Pancreas (tissue), 10 donors: ENCODE data around the gene USP20. TPM values are rescaled to one million over a fixed set of nuclear protein-coding genes. Genes with fewer than 3 reads are reported as not detected.

Experiments
- ATAC-seq, 4 donors: fragments of 200-7000 bp; cut with Tn5 transposase; one replicate each; pipeline versions ENCODE4 v1.8.0 to v1.9.1; 2020; ENCODE audit warnings: mild to moderate bottlenecking in 4 of 4, moderate library complexity in 4 of 4
- DNase-seq, 6 donors: peaks; one replicate each; pipeline ENCODE4 v3.0.0-alpha.2; 2020
- FAIRE-seq: peaks from 2 replicates; lab custom pipeline; 2012; peaks lifted over from hg19 to GRCh38; lab: Jason Lieb, UNC
- H3K27ac ChIP-seq, 4 donors: fragments of 200-600 bp; sonication (generic); 1 replicate in 3 of 4; 2 replicates in 1 of 4; pipeline versions ENCODE4 v1.5.0 to v1.8.0; 2020
- H3K27me3 ChIP-seq, 4 donors: fragments of 200-600 bp; one replicate each; pipeline ENCODE4 v1.8.0; 2021
- H3K36me3 ChIP-seq, 3 donors: fragments of 200-600 bp; sonication (generic) in 1 of 3; one replicate each; pipeline versions ENCODE4 v1.5.0 to v1.8.0; 2020 to 2021
- H3K4me1 ChIP-seq, 3 donors: fragments of 200-600 bp; one replicate each; pipeline ENCODE4 v1.8.0; 2021
- H3K4me3 ChIP-seq, 4 donors: fragments of 200-600 bp; sonication (generic) in 2 of 4; one replicate each; pipeline versions ENCODE4 v1.5.0 to v1.8.0; 2020 to 2021
- H3K9me3 ChIP-seq, 4 donors: fragments of 200-600 bp; one replicate each; pipeline ENCODE4 v1.8.0; 2021
- WGBS, 2 donors: extraction: QIAGEN DNeasy Blood & Tissue Kit; methylation state at CpG; one replicate each; pipeline ENCODE4 v1.1.7; 2013; 5-methylcytosine and 5-hydroxymethylcytosine counted together
- intact Hi-C, 3 donors: fragments of 100-400 bp; cut with DNase I; formaldehyde crosslinking; loops; one replicate each; pipeline versions ENCODE4 v1.11.1 to v1.14.2; 2022
- polyA plus RNA-seq, 2 donors: library from polyadenylated mRNA; stranded (reverse); fragments of 200-250 nt; gene quantifications; one replicate each; pipeline ENCODE4 v1.2.3, GENCODE V29; 2013
- total RNA-seq, 6 donors: library from RNA; stranded (reverse); fragmentation: NEBNext Ultra II Directional in 4 of 6; extraction: Animal tissue kit (Norgen Biotek cat#: 25700) in 4 of 6; gene quantifications; one replicate each; pipeline versions ENCODE4 v1.2.1 to v1.2.4, GENCODE V29; 2021 to 2023
- TF ChIP-seq, protein P1 (sequence below), 4 donors: fragments of 200-600 bp; sonication (generic) in 3 of 4; IDR thresholded peaks; one replicate each; pipeline versions ENCODE4 v1.5.0 to v1.8.0; 2021; ENCODE audit warnings: antibody characterized with exemption in 4 of 4
- donor health status: healthy with polysubstance abuse.
- donor health status: DM: no; HTN: no; CAD: no; lungs with moderate emphysema.
- donor health status: DM: no; HTN: no; CAD: no.
- donor health status: control.
- donor health status: control.
- donor health status: Bipolar disorder and iron deficiency.
- donor health status: DM: yes; HTN: yes; CAD: no.
- donor health status: DM: no; HTN: no; CAD: no.
- donor health status: DM: no; HTN: no; CAD: no.
- donor health status: DM: yes; HTN: yes; CAD: no.

Gene USP20
- total and polyA plus RNA-seq, 8 donors, result 9.7 to 54.8 (median 14.0) TPM

- Histone ChIP-seq H3K27me3 (no peaks in the 10 kb centered on the region), H3K4me3 (no peak overlapping the region), H3K4me1 (no peaks in the 10 kb centered on the region), H3K27ac (no peak overlapping the region), H3K36me3 (peaks cover 0 to 24% (median 11%) of the 10 kb centered on the region in 3 donors), H3K9me3 (no peaks in the 10 kb centered on the region)
- FAIRE-seq, result no peak
- DNase-seq, result no peak
- ATAC-seq, result no peak
- WGBS, 2 donors, result 84 to 85% methylated on average over 6 of the region's 6 CpGs
- intact Hi-C loops, result no loop called here
- TF ChIP-seq, protein P1, sequence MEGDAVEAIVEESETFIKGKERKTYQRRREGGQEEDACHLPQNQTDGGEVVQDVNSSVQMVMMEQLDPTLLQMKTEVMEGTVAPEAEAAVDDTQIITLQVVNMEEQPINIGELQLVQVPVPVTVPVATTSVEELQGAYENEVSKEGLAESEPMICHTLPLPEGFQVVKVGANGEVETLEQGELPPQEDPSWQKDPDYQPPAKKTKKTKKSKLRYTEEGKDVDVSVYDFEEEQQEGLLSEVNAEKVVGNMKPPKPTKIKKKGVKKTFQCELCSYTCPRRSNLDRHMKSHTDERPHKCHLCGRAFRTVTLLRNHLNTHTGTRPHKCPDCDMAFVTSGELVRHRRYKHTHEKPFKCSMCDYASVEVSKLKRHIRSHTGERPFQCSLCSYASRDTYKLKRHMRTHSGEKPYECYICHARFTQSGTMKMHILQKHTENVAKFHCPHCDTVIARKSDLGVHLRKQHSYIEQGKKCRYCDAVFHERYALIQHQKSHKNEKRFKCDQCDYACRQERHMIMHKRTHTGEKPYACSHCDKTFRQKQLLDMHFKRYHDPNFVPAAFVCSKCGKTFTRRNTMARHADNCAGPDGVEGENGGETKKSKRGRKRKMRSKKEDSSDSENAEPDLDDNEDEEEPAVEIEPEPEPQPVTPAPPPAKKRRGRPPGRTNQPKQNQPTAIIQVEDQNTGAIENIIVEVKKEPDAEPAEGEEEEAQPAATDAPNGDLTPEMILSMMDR (IDR thresholded peaks at IDR 0.05), result no peak
Measured at GRCh38 chr9:129850821-129851550, 15.7 kb downstream of the USP20 start.

GRCh38 chr9:129851821-129852220 lies 16.6 kb downstream of the USP20 start:
- intact Hi-C loops, result no loop called here
- no peak for ATAC-seq
- H3K27me3 ChIP-seq, result no peaks in the 10 kb centered on the region
- no peak for FAIRE-seq
- peaks cover 0 to 27% (median 11%) of the 10 kb centered on the region in 3 donors for H3K36me3 ChIP-seq
- TF ChIP-seq, protein P1 (IDR thresholded peaks at IDR 0.05), result no peak
- no peak overlapping the region for H3K4me3 ChIP-seq
- DNase-seq, result no peak
- H3K9me3 ChIP-seq, result no peaks in the 10 kb centered on the region
- H3K4me1 ChIP-seq, result no peaks in the 10 kb centered on the region
- 78 to 84% methylated on average over 5 of the region's 5 CpGs for WGBS, 2 donors
- H3K27ac ChIP-seq, result no peak overlapping the region

DNA sequence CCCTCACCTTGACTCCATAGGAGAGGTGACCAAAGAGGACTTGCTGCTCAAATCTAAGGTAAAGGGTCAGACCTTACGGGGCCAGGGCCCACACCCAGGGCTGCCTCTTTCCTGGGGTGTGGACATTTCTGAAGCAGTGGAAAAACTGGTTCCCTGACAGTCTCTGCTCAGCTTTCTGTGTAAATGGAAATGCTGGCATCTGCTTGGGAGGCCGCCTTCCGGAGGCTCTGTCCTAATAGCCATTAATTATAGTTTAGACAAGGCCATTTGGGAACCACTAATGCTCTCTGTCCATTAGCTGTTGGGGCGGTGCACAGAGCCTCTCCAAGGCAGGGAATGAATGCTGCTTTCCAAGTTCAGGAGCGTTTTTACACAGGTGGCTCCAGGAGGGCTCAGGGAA lies 17.3 kb downstream of the USP20 start:
- peak in 2 of 4 donors; percentile 74 for ATAC-seq
- Histone ChIP-seq H3K4me1 (no peaks in the 10 kb centered on the region), H3K36me3 (peaks cover 0 to 27% (median 11%) of the 10 kb centered on the region in 3 donors), H3K27ac (no peak overlapping the region), H3K9me3 (no peaks in the 10 kb centered on the region), H3K27me3 (no peaks in the 10 kb centered on the region), H3K4me3 (no peak overlapping the region)
- FAIRE-seq, result no peak
- TF ChIP-seq, protein P1 (IDR thresholded peaks at IDR 0.05), result no peak
- 66 to 69% methylated on average over 5 of the region's 5 CpGs for WGBS, 2 donors
- no peak for DNase-seq
- intact Hi-C loops, result no loop called here

DNA sequence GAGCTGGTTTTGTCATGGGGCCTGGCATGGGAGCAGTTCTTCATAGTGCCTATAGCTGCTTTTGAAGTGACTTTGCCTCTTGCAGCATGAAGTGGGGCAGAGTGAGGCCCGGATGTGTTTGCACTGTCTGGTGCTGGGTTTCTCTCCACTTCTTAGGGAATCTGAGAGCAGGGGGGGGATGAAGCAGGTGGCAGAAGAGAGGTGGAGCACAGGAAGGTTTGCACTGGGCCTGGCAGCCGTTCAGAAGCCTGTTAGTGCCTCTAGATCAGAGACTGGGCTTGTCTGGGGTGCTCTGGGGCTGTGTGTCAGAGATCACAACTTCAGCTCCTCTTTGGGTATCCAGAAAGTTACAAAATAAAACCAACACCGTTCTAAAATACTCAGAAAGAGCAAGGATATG lies 18.4 kb downstream of the USP20 start:
- no peak overlapping the region for H3K4me3 ChIP-seq
- DNase-seq (no peak), FAIRE-seq (no peak), ATAC-seq (no peak)
- H3K9me3 ChIP-seq, result no peaks in the 10 kb centered on the region
- WGBS, 2 donors, result 50% methylated on average over 3 of the region's 3 CpGs
- H3K27ac ChIP-seq, result no peak overlapping the region
- no peaks in the 10 kb centered on the region for H3K27me3 ChIP-seq
- TF ChIP-seq, protein P1 (IDR thresholded peaks at IDR 0.05), result no peak
- intact Hi-C loops, result no loop called here
- no peaks in the 10 kb centered on the region for H3K4me1 ChIP-seq
- peaks cover 0 to 32% (median 11%) of the 10 kb centered on the region in 3 donors for H3K36me3 ChIP-seq

- peaks cover 0 to 33% (median 11%) of the 10 kb centered on the region in 3 donors for H3K36me3 ChIP-seq
- WGBS, 2 donors, result 96 to 97% methylated on average over 4 of the region's 4 CpGs
- DNase-seq (no peak), ATAC-seq (no peak), FAIRE-seq (no peak)
- no peaks in the 10 kb centered on the region for H3K4me1 ChIP-seq
- no peaks in the 10 kb centered on the region for H3K27me3 ChIP-seq
- TF ChIP-seq, protein P1 (IDR thresholded peaks at IDR 0.05), result no peak
- intact Hi-C loops, result no loop called here
- H3K27ac ChIP-seq, result no peak overlapping the region
- H3K4me3 ChIP-seq, result no peak overlapping the region
- H3K9me3 ChIP-seq, result no peaks in the 10 kb centered on the region
Measured at GRCh38 chr9:129854588-129855110, 19.4 kb downstream of the USP20 start.
